HEK293 (cell line): ENCODE data around the gene TMEM185B.

ENCODE experiments used
- MYNN ChIP-seq: fragments of 450-650 bp; formaldehyde crosslinking; IDR thresholded peaks from 2 replicates; pipeline ENCODE4 v1.5.1; 2016; ENCODE audit warnings: missing biosample characterization, missing genetic modification characterization, borderline replicate concordance
- ZNF223 ChIP-seq: fragments of 450-650 bp; formaldehyde crosslinking; IDR thresholded peaks from 2 replicates; pipeline ENCODE4 v1.5.1; 2016; ENCODE audit warnings: missing biosample characterization, missing genetic modification characterization
- ZNF23 ChIP-seq: fragments of 450-650 bp; formaldehyde crosslinking; IDR thresholded peaks from 2 replicates; pipeline ENCODE4 v1.5.1; 2016; ENCODE audit warnings: missing biosample characterization, missing genetic modification characterization, borderline replicate concordance
- ZNF423 ChIP-seq: fragments of 450-650 bp; formaldehyde crosslinking; IDR thresholded peaks from 2 replicates; pipeline ENCODE4 v1.5.1; 2016; ENCODE audit warnings: missing biosample characterization, missing genetic modification characterization
- ZNF521 ChIP-seq: fragments of 450-650 bp; formaldehyde crosslinking; IDR thresholded peaks from 2 replicates; pipeline ENCODE4 v1.5.1; 2017; ENCODE audit warnings: missing biosample characterization, mild to moderate bottlenecking, missing genetic modification characterization
- ZSCAN30 ChIP-seq: fragments of 450-650 bp; IDR thresholded peaks from 2 replicates; pipeline ENCODE4 v1.5.1; 2018; ENCODE audit warnings: missing biosample characterization, mild to moderate bottlenecking, missing genetic modification characterization, moderate library complexity
- TF ChIP-seq, protein P1 (sequence below): fragments of 450-650 bp; formaldehyde crosslinking; IDR thresholded peaks from 2 replicates; pipeline ENCODE4 v1.5.1; 2016; ENCODE audit warnings: missing biosample characterization, missing genetic modification characterization
- TF ChIP-seq, protein P2 (sequence below): fragments of 450-650 bp; formaldehyde crosslinking; IDR thresholded peaks from 2 replicates; pipeline ENCODE4 v1.5.1; 2016; ENCODE audit warnings: missing biosample characterization, missing genetic modification characterization

DNA sequence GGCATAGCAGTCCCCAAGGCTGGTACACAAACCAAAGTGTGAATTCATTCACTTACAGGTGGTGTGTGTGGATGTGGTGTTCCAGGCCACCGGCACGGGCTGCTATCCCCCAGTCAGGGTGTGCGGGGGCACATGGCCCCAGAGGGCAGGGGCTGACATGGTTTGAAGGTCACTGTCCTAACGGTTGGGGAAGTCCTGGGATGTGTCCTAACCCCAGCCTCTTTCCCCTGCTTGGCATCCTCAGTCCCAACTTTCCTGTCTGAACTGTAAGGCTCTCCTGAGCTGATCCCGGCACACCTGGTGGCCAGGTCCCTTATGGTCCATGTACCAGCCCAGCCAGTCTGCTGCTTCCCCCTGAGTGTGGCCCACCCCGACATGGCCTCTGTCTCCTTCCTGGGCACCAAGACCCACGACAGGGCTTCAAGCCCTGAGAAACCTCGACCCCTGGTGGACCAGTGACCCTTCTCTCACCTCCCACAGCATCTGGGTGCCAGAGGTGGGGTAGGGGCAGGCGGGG, 2.4 kb upstream of the TMEM185B start:
- TF ChIP-seq ZNF521 (tag by site-specific recombination) (no peak), ZSCAN30 (tag by site-specific recombination) (no peak), ZNF223 (no peak), ZNF423 (no peak), MYNN (no peak), ZNF23 (tag by site-specific recombination) (no peak)
- TF ChIP-seq, protein P1, sequence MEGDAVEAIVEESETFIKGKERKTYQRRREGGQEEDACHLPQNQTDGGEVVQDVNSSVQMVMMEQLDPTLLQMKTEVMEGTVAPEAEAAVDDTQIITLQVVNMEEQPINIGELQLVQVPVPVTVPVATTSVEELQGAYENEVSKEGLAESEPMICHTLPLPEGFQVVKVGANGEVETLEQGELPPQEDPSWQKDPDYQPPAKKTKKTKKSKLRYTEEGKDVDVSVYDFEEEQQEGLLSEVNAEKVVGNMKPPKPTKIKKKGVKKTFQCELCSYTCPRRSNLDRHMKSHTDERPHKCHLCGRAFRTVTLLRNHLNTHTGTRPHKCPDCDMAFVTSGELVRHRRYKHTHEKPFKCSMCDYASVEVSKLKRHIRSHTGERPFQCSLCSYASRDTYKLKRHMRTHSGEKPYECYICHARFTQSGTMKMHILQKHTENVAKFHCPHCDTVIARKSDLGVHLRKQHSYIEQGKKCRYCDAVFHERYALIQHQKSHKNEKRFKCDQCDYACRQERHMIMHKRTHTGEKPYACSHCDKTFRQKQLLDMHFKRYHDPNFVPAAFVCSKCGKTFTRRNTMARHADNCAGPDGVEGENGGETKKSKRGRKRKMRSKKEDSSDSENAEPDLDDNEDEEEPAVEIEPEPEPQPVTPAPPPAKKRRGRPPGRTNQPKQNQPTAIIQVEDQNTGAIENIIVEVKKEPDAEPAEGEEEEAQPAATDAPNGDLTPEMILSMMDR (tag by site-specific recombination) = no peak
- TF ChIP-seq, protein P2, sequence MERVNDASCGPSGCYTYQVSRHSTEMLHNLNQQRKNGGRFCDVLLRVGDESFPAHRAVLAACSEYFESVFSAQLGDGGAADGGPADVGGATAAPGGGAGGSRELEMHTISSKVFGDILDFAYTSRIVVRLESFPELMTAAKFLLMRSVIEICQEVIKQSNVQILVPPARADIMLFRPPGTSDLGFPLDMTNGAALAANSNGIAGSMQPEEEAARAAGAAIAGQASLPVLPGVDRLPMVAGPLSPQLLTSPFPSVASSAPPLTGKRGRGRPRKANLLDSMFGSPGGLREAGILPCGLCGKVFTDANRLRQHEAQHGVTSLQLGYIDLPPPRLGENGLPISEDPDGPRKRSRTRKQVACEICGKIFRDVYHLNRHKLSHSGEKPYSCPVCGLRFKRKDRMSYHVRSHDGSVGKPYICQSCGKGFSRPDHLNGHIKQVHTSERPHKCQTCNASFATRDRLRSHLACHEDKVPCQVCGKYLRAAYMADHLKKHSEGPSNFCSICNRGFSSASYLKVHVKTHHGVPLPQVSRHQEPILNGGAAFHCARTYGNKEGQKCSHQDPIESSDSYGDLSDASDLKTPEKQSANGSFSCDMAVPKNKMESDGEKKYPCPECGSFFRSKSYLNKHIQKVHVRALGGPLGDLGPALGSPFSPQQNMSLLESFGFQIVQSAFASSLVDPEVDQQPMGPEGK = no peak
